Esophagus squamous epithelium (tissue), 5 donors: ENCODE results near the gene TUBGCP2. TPM values are rescaled to one million over a fixed set of nuclear protein-coding genes. Genes with fewer than 3 reads are reported as not detected.

Source experiments
- DNase-seq: peaks from one replicate; lab custom pipeline; 2025; lab: John Stamatoyannopoulos, UW
- H3K27ac ChIP-seq, 4 donors: fragments of 200-600 bp; sonication (generic); one replicate each; pipeline ENCODE4 v1.5.1; 2016 to 2019; ENCODE audit warnings: mild to moderate bottlenecking in 1 of 4
- H3K27me3 ChIP-seq, 4 donors: fragments of 200-600 bp; sonication (generic); 1 replicate in 3 of 4; 2 replicates in 1 of 4; pipeline versions ENCODE4 v1.5.1 to v1.6.0; 2017 to 2021; ENCODE audit warnings: antibody characterized with exemption in 1 of 4
- H3K36me3 ChIP-seq, 3 donors: fragments of 200-600 bp; sonication (generic); one replicate each; pipeline ENCODE4 v1.5.1; 2016 to 2019
- H3K4me1 ChIP-seq, 3 donors: fragments of 200-600 bp; sonication (generic); one replicate each; pipeline ENCODE4 v1.5.1; 2017 to 2019
- H3K4me3 ChIP-seq, 4 donors: fragments of 200-600 bp; sonication (generic); 1 replicate in 3 of 4; 2 replicates in 1 of 4; pipeline ENCODE4 v1.5.1; 2016 to 2019; ENCODE audit warnings: mild to moderate bottlenecking in 2 of 4, moderate library complexity in 1 of 4
- H3K9me3 ChIP-seq, 3 donors: fragments of 200-600 bp; sonication (generic); one replicate each; pipeline ENCODE4 v1.5.1; 2016 to 2019
- POLR2A ChIP-seq, 4 donors: fragments of 450-650 bp; IDR thresholded peaks; one replicate each; pipeline ENCODE4 v1.6.1; 2017; ENCODE audit warnings: antibody characterized with exemption in 4 of 4, mild to moderate bottlenecking in 4 of 4, moderate library complexity in 3 of 4
- WGBS, 2 donors: methylation state at CpG; one replicate each; pipeline ENCODE4 v1.1.5; 2018; 5-methylcytosine and 5-hydroxymethylcytosine counted together
- intact Hi-C: fragments of 100-400 bp; cut with DNase I; formaldehyde crosslinking; loops from one replicate; pipeline ENCODE4 v1.15.0; 2022
- total RNA-seq, 4 donors: library from RNA; depleted of rRNA; stranded (reverse); fragments of >200 nt; gene quantifications; one replicate each; pipeline ENCODE4 v1.1.0, GENCODE V29; 2016
- TF ChIP-seq, protein P1 (sequence below), 6 experiments: fragments of 450-650 bp in 4 of 6; fragments of 200-600 bp in 2 of 6; sonication (generic) in 2 of 6; IDR thresholded peaks; one replicate each; pipeline ENCODE4 v1.5.1; 2016 to 2019; ENCODE audit warnings: antibody characterized with exemption in 6 of 6, mild to moderate bottlenecking in 4 of 6, moderate library complexity in 4 of 6
- donor health status: DM: yes; HTN: yes; CAD: no.

The TUBGCP2 gene
- total RNA-seq, 4 donors from 2014 or later: 28.4 to 44.4 (median 38.9) TPM

DNA sequence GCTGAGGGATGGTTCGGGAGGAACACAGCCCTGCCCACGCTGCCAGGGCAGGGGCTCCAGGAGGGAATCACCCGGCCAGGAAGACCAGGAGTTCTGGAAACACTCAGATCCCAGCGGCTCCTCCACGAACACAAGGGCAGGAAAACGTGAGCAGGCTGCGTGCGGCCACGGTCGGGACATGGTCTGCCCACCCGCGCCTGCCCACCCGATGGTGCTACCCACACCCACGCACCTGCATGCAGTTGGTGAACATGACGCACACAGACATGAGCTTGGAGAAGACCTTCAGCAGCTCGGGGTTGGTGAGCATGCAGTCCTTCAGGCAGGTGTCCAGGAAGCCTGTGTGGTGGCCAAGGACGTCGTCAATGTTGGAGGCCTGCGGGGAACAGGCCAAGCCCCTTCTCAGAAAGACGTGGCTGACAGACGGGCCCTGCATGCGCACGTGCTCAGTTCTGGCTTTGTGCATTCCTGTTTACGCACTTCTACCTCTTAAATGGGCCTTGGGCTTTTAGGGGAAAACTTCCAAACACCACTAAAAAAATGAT is 25.8 kb downstream of the TUBGCP2 start:
- TF ChIP-seq, protein P1, sequence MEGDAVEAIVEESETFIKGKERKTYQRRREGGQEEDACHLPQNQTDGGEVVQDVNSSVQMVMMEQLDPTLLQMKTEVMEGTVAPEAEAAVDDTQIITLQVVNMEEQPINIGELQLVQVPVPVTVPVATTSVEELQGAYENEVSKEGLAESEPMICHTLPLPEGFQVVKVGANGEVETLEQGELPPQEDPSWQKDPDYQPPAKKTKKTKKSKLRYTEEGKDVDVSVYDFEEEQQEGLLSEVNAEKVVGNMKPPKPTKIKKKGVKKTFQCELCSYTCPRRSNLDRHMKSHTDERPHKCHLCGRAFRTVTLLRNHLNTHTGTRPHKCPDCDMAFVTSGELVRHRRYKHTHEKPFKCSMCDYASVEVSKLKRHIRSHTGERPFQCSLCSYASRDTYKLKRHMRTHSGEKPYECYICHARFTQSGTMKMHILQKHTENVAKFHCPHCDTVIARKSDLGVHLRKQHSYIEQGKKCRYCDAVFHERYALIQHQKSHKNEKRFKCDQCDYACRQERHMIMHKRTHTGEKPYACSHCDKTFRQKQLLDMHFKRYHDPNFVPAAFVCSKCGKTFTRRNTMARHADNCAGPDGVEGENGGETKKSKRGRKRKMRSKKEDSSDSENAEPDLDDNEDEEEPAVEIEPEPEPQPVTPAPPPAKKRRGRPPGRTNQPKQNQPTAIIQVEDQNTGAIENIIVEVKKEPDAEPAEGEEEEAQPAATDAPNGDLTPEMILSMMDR (IDR thresholded peaks at IDR 0.05): no peak
- DNase-seq: no peak
- H3K9me3 ChIP-seq: no peaks in the 10 kb centered on the region
- H3K4me3 ChIP-seq: no peak overlapping the region
- no peaks in the 10 kb centered on the region for H3K27me3 ChIP-seq
- intact Hi-C loops: no loop called here
- peaks cover 0 to 18% (median 6%) of the 10 kb centered on the region in 3 donors for H3K4me1 ChIP-seq
- no peak overlapping the region for H3K27ac ChIP-seq
- WGBS, 2 donors: 79 to 94% methylated on average over 9 to 10 of the region's 24 CpGs
- peaks cover 36 to 96% (median 68%) of the 10 kb centered on the region in 3 donors for H3K36me3 ChIP-seq

DNA sequence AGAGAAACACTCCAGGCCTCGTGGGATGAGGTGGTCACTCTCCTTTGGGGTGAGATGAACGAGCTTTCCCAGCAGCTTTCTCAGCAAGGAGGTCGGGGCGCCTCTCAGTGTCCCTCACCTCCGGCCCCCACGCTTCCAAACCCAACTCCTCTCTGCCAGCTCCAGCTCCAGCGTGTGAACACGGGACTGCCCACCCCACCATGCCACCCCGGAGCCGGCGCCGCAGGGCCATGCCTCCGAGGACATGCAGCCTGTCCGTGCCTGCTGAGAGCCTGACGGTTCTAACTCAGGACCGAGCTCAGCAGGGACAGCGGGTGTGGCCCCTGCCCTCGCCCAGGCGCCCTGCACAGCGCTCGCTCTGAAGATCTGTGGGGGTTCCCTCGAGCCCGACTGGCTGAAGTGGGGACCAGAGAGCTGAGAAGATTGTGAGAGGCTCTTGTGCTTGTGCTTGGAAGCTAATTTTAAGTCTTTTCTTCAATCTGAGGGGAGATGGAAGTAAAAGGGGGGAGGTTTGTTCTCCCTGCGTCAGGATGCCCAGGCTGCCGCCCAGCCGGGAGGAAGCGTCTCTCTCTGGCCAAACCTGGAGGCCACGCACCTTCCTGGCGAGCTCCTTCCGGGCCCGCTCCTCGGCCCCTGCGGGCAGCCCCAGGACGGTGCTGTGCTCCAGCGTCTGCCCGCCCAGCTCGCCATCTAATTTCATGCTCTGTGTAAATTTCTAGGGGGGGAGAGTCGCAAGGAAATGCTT is 26.9 kb downstream of the TUBGCP2 start:
- H3K4me1 ChIP-seq: peaks cover 5 to 29% (median 9%) of the 10 kb centered on the region in 3 donors
- H3K27ac ChIP-seq: no peak overlapping the region
- peaks cover 0 to 9% (median 0%) of the 10 kb centered on the region in 4 donors for H3K27me3 ChIP-seq
- TF ChIP-seq POLR2A (IDR thresholded peaks at IDR 0.05): no peak
- TF ChIP-seq, protein P1 (IDR thresholded peaks at IDR 0.05): no peak
- no peak overlapping the region for H3K4me3 ChIP-seq
- no peaks in the 10 kb centered on the region for H3K9me3 ChIP-seq
- no peak for DNase-seq
- peaks cover 36 to 85% (median 62%) of the 10 kb centered on the region in 3 donors for H3K36me3 ChIP-seq
- WGBS, 2 donors: 80 to 94% methylated on average over 1 to 9 of the region's 38 CpGs
- intact Hi-C loops: no loop called here

DNA sequence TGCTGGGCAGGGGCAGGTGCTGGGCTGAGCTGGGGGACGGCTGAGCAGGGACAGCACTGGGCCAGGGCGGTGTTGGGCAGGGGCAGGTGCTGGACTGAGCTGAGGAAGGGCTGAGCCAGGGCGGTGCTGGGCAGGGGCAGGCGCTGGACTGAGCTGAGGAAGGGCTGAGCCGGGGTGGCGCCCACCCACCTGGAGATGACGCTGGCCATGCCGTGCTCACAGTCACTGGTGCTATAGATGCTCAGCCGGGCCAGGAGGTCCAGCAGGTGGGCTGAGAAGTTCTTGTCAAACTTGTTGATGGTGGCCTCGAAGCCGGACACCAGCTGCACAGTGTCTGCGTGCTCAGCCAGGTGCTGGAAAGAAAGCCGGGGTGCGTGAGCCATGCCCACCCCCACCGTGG is 27.6 kb downstream of the TUBGCP2 start:
- Histone ChIP-seq H3K27me3 (peaks cover 0 to 16% (median 2%) of the 10 kb centered on the region in 4 donors), H3K4me3 (no peak overlapping the region), H3K4me1 (peaks cover 12 to 36% (median 16%) of the 10 kb centered on the region in 3 donors), H3K36me3 (peaks cover 35 to 77% (median 55%) of the 10 kb centered on the region in 3 donors), H3K27ac (no peak overlapping the region), H3K9me3 (no peaks in the 10 kb centered on the region)
- intact Hi-C loops: no loop called here
- WGBS, 2 donors: 89 to 93% methylated on average over 3 to 14 of the region's 15 CpGs
- TF ChIP-seq POLR2A (IDR thresholded peaks at IDR 0.05): no peak
- TF ChIP-seq, protein P1 (IDR thresholded peaks at IDR 0.05): no peak
- no peak for DNase-seq

DNA sequence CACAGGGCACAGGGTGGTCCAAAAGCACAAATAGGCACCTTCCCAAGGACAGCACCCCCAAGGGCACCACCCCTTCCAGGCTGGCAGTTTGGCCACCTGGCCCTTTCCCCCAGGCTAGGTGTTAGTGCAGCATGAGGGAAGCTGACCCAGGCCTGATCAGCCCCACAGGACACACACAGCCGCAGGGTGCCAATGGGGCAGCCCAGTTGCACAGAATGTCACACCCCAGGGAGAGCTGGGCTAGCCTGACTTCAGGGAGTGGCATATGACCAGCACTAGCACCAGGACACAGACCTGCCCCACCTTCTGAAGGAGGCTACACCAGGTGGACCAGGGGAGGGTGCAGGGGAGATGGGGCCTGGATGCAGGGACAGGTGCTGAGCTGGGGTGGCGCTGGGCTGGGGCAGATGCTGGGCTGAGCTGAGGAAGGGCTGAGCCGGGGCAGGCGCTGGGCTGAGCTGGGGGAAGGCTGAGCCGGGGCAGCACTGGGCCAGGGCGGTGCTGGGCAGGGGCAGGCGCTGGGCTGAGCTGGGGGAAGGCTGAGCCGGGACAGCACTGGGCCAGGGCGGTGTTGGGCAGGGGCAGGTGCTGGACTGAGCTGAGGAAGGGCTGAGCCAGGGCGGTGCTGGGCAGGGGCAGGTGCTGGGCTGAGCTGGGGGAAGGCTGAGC is 28.1 kb downstream of the TUBGCP2 start:
- peaks cover 30 to 72% (median 51%) of the 10 kb centered on the region in 3 donors for H3K36me3 ChIP-seq
- TF ChIP-seq, protein P1 (IDR thresholded peaks at IDR 0.05): no peak
- no peak for TF ChIP-seq POLR2A (IDR thresholded peaks at IDR 0.05)
- H3K27me3 ChIP-seq: peaks cover 0 to 21% (median 4%) of the 10 kb centered on the region in 4 donors
- H3K4me1 ChIP-seq: peaks cover 15 to 42% (median 17%) of the 10 kb centered on the region in 3 donors
- H3K4me3 ChIP-seq: no peak overlapping the region
- H3K9me3 ChIP-seq: no peaks in the 10 kb centered on the region
- no peak for DNase-seq
- no peak overlapping the region for H3K27ac ChIP-seq
- intact Hi-C loops: no loop called here
- WGBS, 2 donors: 79 to 91% methylated on average over 7 to 8 of the region's 10 CpGs
